Neuronal stem cell (in vitro differentiated cells): Measurements from ENCODE around the gene ARFGAP1.
A peak's percentile ranks its signal among the peaks of the same experiment; 100 is the strongest.

Source experiments
- DNase-seq: peaks from one replicate; pipeline ENCODE4 v3.0.0-alpha.2; 2013; ENCODE audit warnings: low spot score
- H2AFZ ChIP-seq: one replicate; pipeline ENCODE4 v1.6.1; 2013; ENCODE audit warnings: mild to moderate bottlenecking, low read length, inconsistent platforms
- H2AK5ac ChIP-seq: 2 replicates; pipeline ENCODE4 v1.6.1; 2013; ENCODE audit warnings: low read depth, mild to moderate bottlenecking, inconsistent platforms, low read length, moderate library complexity, mixed read lengths
- H2BK120ac ChIP-seq: 2 replicates; pipeline ENCODE4 v1.6.1; 2013; ENCODE audit warnings: low read depth, mild to moderate bottlenecking, inconsistent platforms, low read length, moderate library complexity, mixed read lengths
- H2BK12ac ChIP-seq: one replicate; pipeline ENCODE4 v1.6.1; 2013; ENCODE audit warnings: low read length, inconsistent platforms
- H2BK15ac ChIP-seq: 2 replicates; pipeline ENCODE4 v1.6.1; 2013; ENCODE audit warnings: mild to moderate bottlenecking, low read length, inconsistent platforms, mixed read lengths
- H2BK5ac ChIP-seq: one replicate; pipeline ENCODE4 v1.6.1; 2013; ENCODE audit warnings: inconsistent platforms, mild to moderate bottlenecking, low read length, moderate library complexity
- H3K14ac ChIP-seq: one replicate; pipeline ENCODE4 v1.6.1; 2013; ENCODE audit warnings: low read length, inconsistent platforms
- H3K18ac ChIP-seq: 2 replicates; pipeline ENCODE4 v1.6.1; 2013; ENCODE audit warnings: low read length, inconsistent platforms
- H3K23ac ChIP-seq: 2 replicates; pipeline ENCODE4 v1.6.1; 2013; ENCODE audit warnings: low read depth, mild to moderate bottlenecking, mixed read lengths, low read length, inconsistent platforms; ENCODE audit not compliant: poor library complexity
- H3K27ac ChIP-seq: replicated peaks from 3 replicates; pipeline ENCODE4 v1.5.1; 2013; ENCODE audit warnings: low read length, inconsistent platforms
- H3K27me3 ChIP-seq, 3 experiments: 2 replicates each; pipeline ENCODE4 v1.6.1; 2013; ENCODE audit warnings: low read length in 3 of 3, mild to moderate bottlenecking in 2 of 3, inconsistent platforms in 1 of 3, low read depth in 1 of 3, mixed read lengths in 1 of 3, moderate library complexity in 1 of 3; ENCODE audit not compliant: control insufficient read depth in 3 of 3, insufficient read depth in 3 of 3
- H3K36me3 ChIP-seq, 2 donors: replicated peaks in 1 of 2; 2 replicates each; pipeline ENCODE4 v1.6.1; 2013; ENCODE audit warnings: low read length in 2 of 2; ENCODE audit not compliant: control insufficient read depth in 2 of 2, insufficient read depth in 2 of 2
- H3K4ac ChIP-seq: 2 replicates; pipeline ENCODE4 v1.6.1; 2013; ENCODE audit warnings: inconsistent platforms, mild to moderate bottlenecking, low read length, moderate library complexity
- H3K4me1 ChIP-seq, 2 donors: 1 replicate in 1 of 2; 2 replicates in 1 of 2; pipeline ENCODE4 v1.6.1; 2013; ENCODE audit warnings: low read length in 2 of 2, low read depth in 1 of 2; ENCODE audit not compliant: control insufficient read depth in 2 of 2, insufficient read depth in 1 of 2
- H3K4me2 ChIP-seq: one replicate; pipeline ENCODE4 v1.6.1; 2013; ENCODE audit warnings: mild to moderate bottlenecking, low read length, inconsistent platforms; ENCODE audit not compliant: insufficient read depth, poor library complexity, severe bottlenecking
- H3K4me3 ChIP-seq, 2 donors: 2 replicates each; pipeline ENCODE4 v1.5.1; 2013; ENCODE audit warnings: low read length in 2 of 2, mild to moderate bottlenecking in 2 of 2, inconsistent platforms in 1 of 2, moderate library complexity in 1 of 2
- H3K79me1 ChIP-seq: one replicate; pipeline ENCODE4 v1.6.1; 2013; ENCODE audit warnings: low read depth, mild to moderate bottlenecking, inconsistent platforms, low read length, moderate library complexity
- H3K9ac ChIP-seq: one replicate; pipeline ENCODE4 v1.6.1; 2013; ENCODE audit warnings: mild to moderate bottlenecking, low read depth, low read length, inconsistent platforms; ENCODE audit not compliant: poor library complexity
- H3K9me3 ChIP-seq, 2 donors: replicated peaks in 1 of 2; 2 replicates each; pipeline versions ENCODE3 to v1.6.1; 2013; ENCODE audit warnings: low read length in 2 of 2, mild to moderate bottlenecking in 2 of 2, inconsistent platforms in 1 of 2, low read depth in 1 of 2, mixed read lengths in 1 of 2, moderate library complexity in 1 of 2; ENCODE audit not compliant: control insufficient read depth in 2 of 2, insufficient read depth in 1 of 2
- H4K8ac ChIP-seq: one replicate; pipeline ENCODE4 v1.6.1; 2013; ENCODE audit warnings: low read depth, mild to moderate bottlenecking, inconsistent platforms, low read length, moderate library complexity
- H4K91ac ChIP-seq: one replicate; pipeline ENCODE4 v1.6.1; 2013; ENCODE audit warnings: low read length, low read depth, mild to moderate bottlenecking, inconsistent platforms; ENCODE audit not compliant: poor library complexity
- WGBS, 2 donors: extraction: QIAGEN DNeasy Blood & Tissue Kit; methylation state at CpG; one replicate each; pipeline ENCODE4 v1.1.7; 2013; ENCODE audit warnings: missing lambda C conversion rate in 2 of 2, mixed read lengths in 1 of 2; ENCODE audit not compliant: insufficient read length in 2 of 2, insufficient replicate concordance in 1 of 2; ENCODE audit errors: extremely low coverage in 2 of 2; 5-methylcytosine and 5-hydroxymethylcytosine counted together

The ARFGAP1 gene

GRCh38 chr20:63228806-63229205, 43.8 kb upstream of the ARFGAP1 start:
- Histone ChIP-seq H2BK120ac (no peak overlapping the region), H2BK5ac (peak overlapping the region; percentile 67), H3K9ac (no peak overlapping the region), H3K79me1 (no peaks in the 10 kb centered on the region), H3K4me3 (no peak overlapping the region), H3K27ac (no peak overlapping the region), H4K91ac (no peak overlapping the region), H3K36me3 (no peaks in the 10 kb centered on the region), H3K18ac (no peak overlapping the region), H3K14ac (no peak overlapping the region), H3K27me3 (peaks cover 0 to 3% (median 0%) of the 10 kb centered on the region in 3 experiments), H3K4me1 (peaks cover 13 to 36% of the 10 kb centered on the region in 2 donors), H3K4me2 (no peak overlapping the region), H3K9me3 (no peaks in the 10 kb centered on the region), H3K23ac (peak overlapping the region; percentile 39), H2AFZ (no peak overlapping the region), H2BK12ac (no peak overlapping the region), H2AK5ac (no peak overlapping the region), H3K4ac (no peak overlapping the region), H4K8ac (no peak overlapping the region), H2BK15ac (no peak overlapping the region)
- no peak for DNase-seq
- no CpG with 5 or more reads among the region's 13 CpGs for WGBS, 2 donors

GRCh38 chr20:63230800-63231268, 41.8 kb upstream of the ARFGAP1 start:
- H2AK5ac ChIP-seq, result peak overlapping the region; percentile 8
- H3K79me1 ChIP-seq, result no peaks in the 10 kb centered on the region
- DNase-seq, result peak; percentile 64

GRCh38 chr20:63232235-63233060, 40.2 kb upstream of the ARFGAP1 start:
- H2AFZ ChIP-seq, result no peak overlapping the region
- H3K18ac ChIP-seq, result no peak overlapping the region
- no peak overlapping the region for H2BK12ac ChIP-seq
- no peak overlapping the region for H2BK15ac ChIP-seq
- H3K23ac ChIP-seq, result no peak overlapping the region
- H2AK5ac ChIP-seq, result no peak overlapping the region
- H3K27me3 ChIP-seq, result no peaks in the 10 kb centered on the region
- no peak overlapping the region for H3K9ac ChIP-seq
- peaks cover 18 to 54% of the 10 kb centered on the region in 2 donors for H3K4me1 ChIP-seq
- no peak overlapping the region for H2BK120ac ChIP-seq
- no peaks in the 10 kb centered on the region for H3K9me3 ChIP-seq
- no peak overlapping the region for H3K4me3 ChIP-seq
- H4K91ac ChIP-seq, result no peak overlapping the region
- WGBS, 2 donors, result no CpG with 5 or more reads among the region's 18 CpGs
- H3K27ac ChIP-seq, result no peak overlapping the region
- no peak for DNase-seq
- no peaks in the 10 kb centered on the region for H3K79me1 ChIP-seq
- no peak overlapping the region for H2BK5ac ChIP-seq
- H4K8ac ChIP-seq, result no peak overlapping the region
- no peak overlapping the region for H3K4ac ChIP-seq
- no peak overlapping the region for H3K4me2 ChIP-seq
- H3K14ac ChIP-seq, result no peak overlapping the region
- H3K36me3 ChIP-seq, result no peaks in the 10 kb centered on the region

More at GRCh38 chr20:63230800-63231268, 41.8 kb upstream of the ARFGAP1 start:
- Histone ChIP-seq H3K23ac (no peak overlapping the region), H3K14ac (no peak overlapping the region), H3K4me2 (no peak overlapping the region), H2BK15ac (peak overlapping the region; percentile 25), H3K18ac (peak overlapping the region; percentile 11), H3K36me3 (no peaks in the 10 kb centered on the region), H3K27ac (no peak overlapping the region), H3K4me1 (peaks cover 16 to 44% of the 10 kb centered on the region in 2 donors), H3K27me3 (no peaks in the 10 kb centered on the region), H2AFZ (peak overlapping the region; percentile 89), H2BK12ac (no peak overlapping the region), H3K9ac (no peak overlapping the region), H3K4me3 (peak overlapping the region in 1 of 2 donors; percentile 41), H3K4ac (no peak overlapping the region), H2BK5ac (no peak overlapping the region), H4K91ac (no peak overlapping the region), H4K8ac (no peak overlapping the region), H3K9me3 (no peaks in the 10 kb centered on the region), H2BK120ac (no peak overlapping the region)
- no CpG with 5 or more reads among the region's 17 CpGs for WGBS, 2 donors

- H3K4ac ChIP-seq, result no peak overlapping the region
- H3K4me1 ChIP-seq, result peaks cover 18 to 54% of the 10 kb centered on the region in 2 donors
- H3K4me3 ChIP-seq, result no peak overlapping the region
- H2BK120ac ChIP-seq, result no peak overlapping the region
- H4K8ac ChIP-seq, result no peak overlapping the region
- peak overlapping the region; percentile 5 for H2AK5ac ChIP-seq
- no peaks in the 10 kb centered on the region for H3K9me3 ChIP-seq
- no peak overlapping the region for H4K91ac ChIP-seq
- H3K27ac ChIP-seq, result no peak overlapping the region
- H3K18ac ChIP-seq, result no peak overlapping the region
- H3K79me1 ChIP-seq, result no peaks in the 10 kb centered on the region
- H2AFZ ChIP-seq, result no peak overlapping the region
- no peak overlapping the region for H2BK5ac ChIP-seq
- H2BK12ac ChIP-seq, result no peak overlapping the region
- no peak for DNase-seq
- no peak overlapping the region for H3K9ac ChIP-seq
- no peaks in the 10 kb centered on the region for H3K36me3 ChIP-seq
- no peaks in the 10 kb centered on the region for H3K27me3 ChIP-seq
- H3K14ac ChIP-seq, result no peak overlapping the region
- no peak overlapping the region for H3K4me2 ChIP-seq
- WGBS, 2 donors, result no CpG with 5 or more reads among the region's 3 CpGs
- H3K23ac ChIP-seq, result no peak overlapping the region
- no peak overlapping the region for H2BK15ac ChIP-seq
Observed at GRCh38 chr20:63233061-63233344, 39.6 kb upstream of the ARFGAP1 start.
